ENCODE measurements around the gene FITM1. TPM values are rescaled to one million over a fixed set of nuclear protein-coding genes. Genes with fewer than 3 reads are reported as not detected.

FITM1 gene
- polyA plus RNA-seq, 2 of the 4 experiments (the other 2 are of a cell fraction): 0.06 TPM; not detected in 1

- TF ChIP-seq E2F6 (IDR thresholded peaks at IDR 0.05; ENCODE audit: borderline replicate concordance, low read depth): no peak
- no peak for TF ChIP-seq BCL3 (IDR thresholded peaks at IDR 0.05)
- no peak for TF ChIP-seq PBX3 (IDR thresholded peaks at IDR 0.05)
- no peak for TF ChIP-seq JUNB (IDR thresholded peaks at IDR 0.05)
- no peak for TF ChIP-seq HES2 (IDR thresholded peaks at IDR 0.05)
- no peak for TF ChIP-seq SMC3 (IDR thresholded peaks at IDR 0.05)
Measured at GRCh38 chr14:24139272-24139934, 8.9 kb downstream of the FITM1 start (continued).

- POLR2A ChIA-PET: interaction anchor here (0.7 to 2.9 kb wide), 10 partner anchors 9 to 101 kb away, joined by 3 to 31 read pairs (median 4); partner anchors contain the start of genes DCAF11, IRF9, NRL and PCK2
- peaks cover 39% of the 10 kb centered on the region for H3K4me1 ChIP-seq
Measured at GRCh38 chr14:24141097-24141880, 10.8 kb downstream of the FITM1 start, which contains the start of gene EMC9. Gene EMC9 (minus strand): TSS chr14:24141591. CDS start chr14:24141304, 287 bp downstream.

More at GRCh38 chr14:24141097-24141880, 10.8 kb downstream of the FITM1 start, which contains the start of gene EMC9:
- TF ChIP-seq BCL3 (IDR thresholded peaks at IDR 0.05): peak; percentile 64; the same call in 1 of the 3 replicates
- no peak for TF ChIP-seq TP53 (CRISPR knock-in tag; IDR thresholded peaks at IDR 0.05)
- no peak for TF ChIP-seq CBX2 (IDR thresholded peaks at IDR 0.05; ENCODE audit: borderline replicate concordance, low read depth)
- TF ChIP-seq JUN (IDR thresholded peaks at IDR 0.05): peak; percentile 88
- TF ChIP-seq RFX5 (IDR thresholded peaks at IDR 0.05): peak; percentile 85
- TF ChIP-seq ZSCAN20 (CRISPR knock-in tag; IDR thresholded peaks at IDR 0.05): no peak
- TF ChIP-seq MAZ (IDR thresholded peaks at IDR 0.05; ENCODE audit: borderline replicate concordance, low read depth, low read length): no peak
- TF ChIP-seq REST (IDR thresholded peaks at IDR 0.05): no peak
- TF ChIP-seq PHF8 (IDR thresholded peaks at IDR 0.05; ENCODE audit: borderline replicate concordance, low read depth): 0 out of 2 replicates have a peak, but pooled peaks have one; percentile 61
- TF ChIP-seq MYC (IDR thresholded peaks at IDR 0.05; ENCODE audit: borderline replicate concordance, low read length): peak; percentile 25; the same call in 1 of the 2 replicates
- peak; percentile 79 for TF ChIP-seq MAX (IDR thresholded peaks at IDR 0.05)
- TF ChIP-seq GATA3 (IDR thresholded peaks at IDR 0.05; ENCODE audit: borderline replicate concordance): no peak
- TF ChIP-seq POLR2A (IDR thresholded peaks at IDR 0.05; ENCODE audit: low read length): peak; percentile 81; the same call in 1 of the 2 replicates
- no peak for TF ChIP-seq KDM1A (IDR thresholded peaks at IDR 0.05; ENCODE audit: low read depth)
- TF ChIP-seq PBX3 (IDR thresholded peaks at IDR 0.05): peak; percentile 49; the same call in 1 of the 2 replicates
- TF ChIP-seq USF2 (IDR thresholded peaks at IDR 0.05): peak; percentile 89
- TF ChIP-seq MAFK (IDR thresholded peaks at IDR 0.05; ENCODE audit: partially characterized antibody): peak; percentile 69
- TF ChIP-seq CEBPB (IDR thresholded peaks at IDR 0.05): peak in 1 of 2 experiments; percentile 51; a peak in 1 of 4 replicates
- DNase-seq (ENCODE audit: low read depth in 1 of 2, low spot score in 1 of 2) (peak; percentile 99), FAIRE-seq (no peak), ATAC-seq (peak; percentile 81 to 93)
- CTCF ChIA-PET: interaction anchor here (0.9 to 12.6 kb wide), 8 partner anchors 10 to 166 kb away, joined by 3 to 168 read pairs (median 4); partner anchors contain the start of genes CIDEB, DCAF11, FITM1 and IPO4
- WGBS (ENCODE audit: missing lambda C conversion rate): 0% methylated on average over 59 of the region's 65 CpGs
- H3K9me3 ChIP-seq: no peaks in the 10 kb centered on the region
- H3K4me2 ChIP-seq: peak within 1 kb of the TSS; percentile 83
- peak within 1 kb of the TSS; percentile 59 for H3K4me3 ChIP-seq
- H3K27ac ChIP-seq: peak within 1 kb of the TSS; percentile 86 to 95

Data from A549 (cell line).